AG10803 (cell line): ENCODE results near the gene FNDC8.
"Not testable (repeated sequence)": the region's sequence is repeated elsewhere in the genome, so short reads cannot be mapped to it uniquely, and the experiment has no call there.

Source experiments
- DNase-seq: peaks from one replicate; pipeline ENCODE4 v3.0.0; 2010; ENCODE audit warnings: low read depth
- H3K4me3 ChIP-seq: 2 replicates; pipeline ENCODE4 v1.5.1; 2011; ENCODE audit warnings: mild to moderate bottlenecking, low read length, control low read depth
- TF ChIP-seq, protein P1 (sequence below): conservative IDR thresholded peaks from 2 replicates; pipeline ENCODE4 v1.5.1; 2011; ENCODE audit warnings: mild to moderate bottlenecking, low read length, control low read depth, inconsistent platforms

Gene FNDC8

DNA sequence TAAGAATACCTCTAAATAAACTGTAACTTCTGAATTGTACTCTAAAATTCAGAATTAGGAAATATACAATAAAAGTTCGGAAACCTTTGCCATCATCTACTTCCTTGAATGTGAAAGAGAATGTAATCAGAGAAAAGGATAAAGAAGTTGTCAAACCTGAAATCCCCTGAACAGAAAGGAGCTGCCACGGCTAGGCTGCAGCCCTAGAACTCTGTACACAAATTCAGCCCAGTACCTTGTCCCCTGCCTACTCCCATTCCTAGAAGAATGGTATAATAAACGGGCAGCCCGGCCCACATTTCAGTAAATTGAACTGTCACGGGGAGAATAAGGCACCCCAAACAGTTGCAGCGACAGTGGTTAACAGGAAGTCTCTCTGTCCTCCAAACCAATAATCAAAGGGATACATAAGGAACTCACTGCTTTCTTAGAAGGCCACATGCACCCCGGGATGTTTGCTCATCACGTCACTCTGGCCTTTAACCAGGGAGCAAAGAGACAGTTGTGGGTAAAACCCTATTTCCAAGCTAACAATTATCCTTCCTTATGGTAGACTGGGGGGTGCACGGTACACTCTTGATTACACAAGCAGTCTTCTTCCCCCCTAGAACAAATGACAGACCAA is 33.6 kb upstream of the FNDC8 start:
- H3K4me3 ChIP-seq: peak overlapping the region; percentile 90
- TF ChIP-seq, protein P1, sequence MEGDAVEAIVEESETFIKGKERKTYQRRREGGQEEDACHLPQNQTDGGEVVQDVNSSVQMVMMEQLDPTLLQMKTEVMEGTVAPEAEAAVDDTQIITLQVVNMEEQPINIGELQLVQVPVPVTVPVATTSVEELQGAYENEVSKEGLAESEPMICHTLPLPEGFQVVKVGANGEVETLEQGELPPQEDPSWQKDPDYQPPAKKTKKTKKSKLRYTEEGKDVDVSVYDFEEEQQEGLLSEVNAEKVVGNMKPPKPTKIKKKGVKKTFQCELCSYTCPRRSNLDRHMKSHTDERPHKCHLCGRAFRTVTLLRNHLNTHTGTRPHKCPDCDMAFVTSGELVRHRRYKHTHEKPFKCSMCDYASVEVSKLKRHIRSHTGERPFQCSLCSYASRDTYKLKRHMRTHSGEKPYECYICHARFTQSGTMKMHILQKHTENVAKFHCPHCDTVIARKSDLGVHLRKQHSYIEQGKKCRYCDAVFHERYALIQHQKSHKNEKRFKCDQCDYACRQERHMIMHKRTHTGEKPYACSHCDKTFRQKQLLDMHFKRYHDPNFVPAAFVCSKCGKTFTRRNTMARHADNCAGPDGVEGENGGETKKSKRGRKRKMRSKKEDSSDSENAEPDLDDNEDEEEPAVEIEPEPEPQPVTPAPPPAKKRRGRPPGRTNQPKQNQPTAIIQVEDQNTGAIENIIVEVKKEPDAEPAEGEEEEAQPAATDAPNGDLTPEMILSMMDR: no peak
- DNase-seq: peak; percentile 20

- TF ChIP-seq, protein P1: 0 out of 2 replicates have a peak, but pooled peaks have one; percentile 15
- DNase-seq: peak; percentile 46
- peak overlapping the region; percentile 90 for H3K4me3 ChIP-seq
Observed at GRCh38 chr17:35088356-35088880, 33.0 kb upstream of the FNDC8 start.

DNA sequence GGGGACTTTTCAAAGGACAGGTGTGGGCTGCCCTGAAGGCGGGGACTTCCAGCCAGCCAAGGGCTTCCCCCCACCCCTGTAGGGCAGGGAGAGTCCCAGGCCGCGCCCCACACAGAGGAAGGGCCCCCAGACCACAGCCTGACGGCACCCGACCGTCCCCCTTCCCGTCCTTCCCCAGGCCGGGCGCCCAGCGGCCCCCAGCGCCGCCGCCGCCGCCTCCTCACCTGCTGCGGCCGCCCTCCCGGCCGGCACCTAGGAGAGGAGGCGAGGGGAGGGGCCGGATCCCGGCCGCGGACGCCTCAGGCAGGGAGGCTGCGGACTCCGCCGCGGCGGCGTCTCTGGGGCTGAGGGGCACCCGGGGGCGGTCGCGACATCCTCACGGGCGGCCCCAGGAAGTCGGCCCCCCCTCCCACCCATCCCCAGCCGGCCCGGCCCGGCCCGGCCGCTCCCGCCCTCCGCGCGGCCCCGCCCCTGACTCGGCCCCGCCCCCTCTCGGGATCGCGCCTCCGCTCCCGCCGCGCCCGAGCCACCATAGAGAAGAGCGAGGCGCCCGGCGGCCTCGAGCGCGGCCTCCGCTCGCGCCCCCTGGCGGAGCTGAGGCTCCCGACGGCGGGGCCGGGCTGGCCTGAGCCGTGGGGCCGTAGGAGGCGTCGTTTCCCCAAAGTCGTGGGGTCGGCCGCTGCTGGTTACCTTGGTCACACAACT is 32.4 kb upstream of the FNDC8 start:
- TF ChIP-seq, protein P1: peak; percentile 46
- H3K4me3 ChIP-seq: peak overlapping the region; percentile 90
- DNase-seq: peak; percentile 73

DNA sequence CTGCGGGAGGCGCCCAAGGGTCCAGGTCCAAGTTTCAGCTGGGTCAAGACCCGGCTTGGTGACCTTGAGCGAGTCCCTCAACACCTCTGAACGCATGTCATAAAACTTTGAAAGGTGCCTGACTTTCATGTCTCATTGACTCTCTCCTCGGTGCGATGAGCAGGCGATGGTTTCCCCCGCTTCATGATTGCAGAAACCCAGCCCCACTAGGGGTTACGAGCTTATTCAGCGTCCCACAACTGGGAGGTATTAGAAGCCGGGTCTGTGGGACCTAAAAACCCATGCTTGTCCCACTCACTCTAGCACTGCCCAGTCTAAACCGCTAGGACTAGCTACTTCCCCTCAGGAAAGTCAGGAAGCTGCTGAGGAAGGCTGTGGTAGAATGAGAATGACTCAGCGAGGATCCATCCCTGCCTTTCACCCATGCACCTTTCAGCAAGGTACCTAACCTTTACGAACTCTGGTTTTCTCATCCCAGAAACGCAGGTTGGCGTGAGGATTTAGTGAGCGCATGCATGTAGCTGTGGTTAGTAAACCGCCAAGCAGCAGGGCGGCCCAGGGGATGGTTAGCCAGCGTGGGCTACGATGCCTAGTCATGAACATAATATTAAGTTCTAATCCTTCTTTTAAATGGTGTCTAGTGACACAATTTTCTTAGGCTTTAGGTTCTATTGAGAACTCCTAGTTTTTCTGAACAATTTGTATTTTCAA is 31.7 kb upstream of the FNDC8 start:
- peak overlapping the region; percentile 56 for H3K4me3 ChIP-seq

DNA sequence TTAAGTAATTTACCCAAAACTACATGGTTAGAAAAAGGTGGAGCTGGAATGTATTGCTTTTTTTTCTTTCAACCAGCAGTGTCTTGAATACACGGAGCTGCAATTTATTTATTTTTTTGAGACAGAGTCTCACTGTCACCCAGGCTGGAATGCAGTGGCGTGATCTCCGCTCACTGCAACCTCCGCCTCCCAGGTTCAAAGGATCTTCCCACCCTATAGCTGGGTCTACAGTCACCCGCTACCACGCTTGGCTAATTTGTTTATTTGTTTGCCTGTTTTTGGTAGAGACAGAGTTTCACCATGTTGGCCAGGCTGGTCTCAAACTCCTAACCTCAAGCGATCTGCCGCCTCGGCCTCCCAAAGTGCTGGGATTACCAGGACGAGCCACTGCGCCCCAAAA is 30.7 kb upstream of the FNDC8 start:
- DNase-seq, H3K4me3 ChIP-seq: not testable (repeated sequence)

More for the DNA sequence above, 31.7 kb upstream of the FNDC8 start:
- DNase-seq: peak; percentile 30
- TF ChIP-seq, protein P1: peak; percentile 17; the same call in 1 of the 2 replicates

GRCh38 chr17:35094902-35095301 is 26.5 kb upstream of the FNDC8 start:
- no peak overlapping the region for H3K4me3 ChIP-seq
- peak; percentile 83 for DNase-seq
- TF ChIP-seq, protein P1: no peak

GRCh38 chr17:35095741-35096140 is 25.7 kb upstream of the FNDC8 start:
- H3K4me3 ChIP-seq: no peak overlapping the region
- TF ChIP-seq, protein P1: no peak
- peak; percentile 44 for DNase-seq
